IPS DF 19.7 (cell line): ENCODE measurements around the gene PTP4A2.
"Not testable (repeated sequence)": the region's sequence is repeated elsewhere in the genome, so short reads cannot be mapped to it uniquely, and the experiment has no call there.

Experiments
- DNase-seq: peaks from one replicate; pipeline ENCODE4 v3.0.0-alpha.2; 2013; ENCODE audit warnings: low read depth, low spot score

The PTP4A2 gene

DNA sequence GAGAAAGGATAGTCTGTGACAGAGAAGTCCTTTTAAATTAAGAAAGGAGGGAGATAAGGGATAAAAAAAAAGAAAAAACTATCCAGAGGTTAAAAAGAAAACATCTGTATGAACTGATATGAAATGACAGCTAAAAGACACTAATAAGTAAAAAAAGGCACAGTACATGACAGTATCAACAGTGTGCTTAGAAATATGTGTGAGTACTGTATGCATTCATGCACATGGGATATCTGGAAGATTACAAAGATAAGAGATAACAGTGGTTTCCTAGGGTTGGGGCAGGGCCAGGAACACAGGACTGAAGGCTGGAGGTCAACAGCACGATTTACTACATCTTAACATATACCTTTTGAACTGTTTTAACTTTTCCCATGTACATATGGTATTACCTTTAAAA lies 13.3 kb downstream of the PTP4A2 start:
- no peak for DNase-seq

DNA sequence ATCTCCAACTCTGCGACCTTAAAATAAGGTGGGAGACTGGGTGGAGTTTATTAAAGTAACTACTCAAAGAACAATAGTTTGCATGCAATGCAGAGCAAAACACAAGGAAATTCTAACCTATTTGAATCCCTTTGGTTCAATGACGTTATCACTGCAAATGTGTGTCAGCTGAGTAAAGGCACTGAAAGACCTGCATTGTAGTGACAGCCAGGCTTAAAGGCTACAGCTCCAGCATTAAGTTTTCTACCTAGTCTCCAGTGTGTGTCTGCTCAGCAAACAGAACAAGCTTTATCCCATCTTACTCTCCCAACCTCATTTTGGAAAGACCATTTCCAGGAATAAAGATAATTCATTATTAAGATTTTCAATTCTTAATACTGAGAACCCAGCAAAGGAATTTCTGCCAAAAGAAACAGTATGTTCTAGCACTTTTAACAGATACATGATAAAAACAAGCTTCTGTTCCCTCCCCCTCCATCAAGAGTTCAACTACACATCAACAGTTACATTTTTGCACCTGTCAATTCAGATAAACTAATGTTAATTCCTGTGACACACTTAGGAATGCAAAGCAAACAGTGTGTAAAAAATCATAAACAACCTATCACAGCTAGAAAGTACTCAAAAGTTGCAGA lies 14.2 kb downstream of the PTP4A2 start:
- no peak for DNase-seq

DNA sequence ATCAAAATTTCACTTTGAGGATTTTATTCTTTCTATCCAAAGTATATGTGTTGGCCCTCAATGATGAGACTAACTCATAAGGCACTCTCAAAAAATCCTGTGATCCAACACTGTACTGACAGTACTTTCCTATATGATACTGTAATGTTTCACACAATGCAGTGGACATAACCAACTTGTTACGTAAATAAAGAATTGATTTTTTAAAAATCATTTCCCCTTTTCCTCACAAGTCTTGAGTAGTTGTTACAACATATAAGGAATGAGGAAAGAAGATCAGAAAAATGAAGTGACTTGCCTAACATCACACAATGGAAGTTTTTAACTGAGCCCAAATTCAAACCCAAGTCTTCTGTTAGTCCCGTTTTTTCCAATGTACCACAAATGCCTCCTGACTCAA lies 17.2 kb downstream of the PTP4A2 start:
- no peak for DNase-seq

DNA sequence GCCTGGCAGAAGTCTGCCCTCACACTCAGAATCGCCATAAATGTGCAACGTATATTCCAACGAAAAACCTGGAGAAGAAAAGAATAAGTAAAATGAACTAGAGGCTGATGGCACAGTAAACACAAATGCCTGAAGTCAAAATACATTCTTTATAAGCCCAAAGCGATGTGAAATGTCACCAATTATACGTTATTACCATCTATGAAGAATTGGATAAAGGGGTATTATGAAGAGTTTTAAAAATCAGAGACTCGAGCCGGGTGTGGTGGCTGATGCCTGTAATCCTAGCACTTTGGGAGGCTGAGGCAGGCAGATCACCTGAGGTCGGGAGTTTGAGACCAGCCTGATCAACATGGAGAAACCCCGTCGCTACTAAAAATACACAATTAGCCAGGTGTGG lies 18.6 kb downstream of the PTP4A2 start:
- no peak for DNase-seq

DNA sequence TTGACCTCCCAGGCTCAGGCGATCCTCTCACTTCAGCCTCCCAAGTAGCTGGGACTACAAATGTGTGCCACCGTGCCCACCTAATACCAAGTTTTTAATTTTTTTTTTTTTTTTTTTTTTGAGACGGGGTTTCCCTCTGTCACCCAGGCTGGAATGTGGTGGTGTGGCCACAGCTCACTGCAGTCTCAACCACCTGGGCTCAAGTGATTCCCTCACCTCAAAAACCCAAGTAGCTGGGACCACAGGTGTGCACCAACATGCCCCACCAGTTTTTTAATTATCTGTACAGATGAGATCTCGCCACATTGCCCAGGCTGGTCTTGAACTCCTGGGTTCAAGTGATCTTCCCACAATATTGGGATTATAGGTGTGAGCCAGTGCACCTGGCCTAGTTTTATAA lies 22.7 kb downstream of the PTP4A2 start:
- no peak for DNase-seq

DNA sequence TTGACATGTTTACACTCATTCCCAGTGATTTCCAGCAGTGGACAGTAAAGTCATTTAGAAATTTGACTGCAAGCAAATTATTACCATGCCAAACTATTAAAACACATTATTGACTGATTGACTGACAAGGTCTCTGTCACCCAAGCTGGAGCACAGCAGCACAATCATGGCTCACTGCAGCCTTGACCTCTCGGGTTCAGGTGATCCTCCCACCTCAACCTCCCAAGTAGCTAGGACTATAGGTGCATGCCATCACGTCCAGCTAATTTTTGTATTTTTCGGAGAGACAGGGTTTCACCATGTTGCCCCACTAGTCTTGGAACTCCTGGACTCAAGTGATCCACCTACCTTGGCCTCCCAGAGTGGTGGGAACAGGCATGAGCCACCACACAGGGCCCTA lies 24.2 kb downstream of the PTP4A2 start:
- no peak for DNase-seq

DNA sequence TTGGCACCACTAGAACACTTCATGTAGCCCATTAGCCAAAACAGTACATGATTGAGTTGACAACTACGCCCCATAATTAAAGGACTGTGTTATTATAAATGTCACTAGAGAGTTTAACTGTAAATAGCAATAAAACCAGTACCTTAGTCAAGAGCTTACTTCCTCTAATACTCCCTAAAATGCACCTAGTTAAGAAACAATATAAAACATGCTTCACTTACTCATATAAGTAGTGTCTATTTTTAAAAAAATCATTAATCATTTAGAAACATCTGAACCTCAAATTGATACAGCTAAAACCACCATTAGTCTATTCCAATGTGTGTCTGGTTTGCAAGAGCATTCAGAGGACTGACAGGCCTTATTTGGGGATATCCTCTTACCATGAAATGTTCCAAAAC lies 25.3 kb downstream of the PTP4A2 start:
- no peak for DNase-seq

DNA sequence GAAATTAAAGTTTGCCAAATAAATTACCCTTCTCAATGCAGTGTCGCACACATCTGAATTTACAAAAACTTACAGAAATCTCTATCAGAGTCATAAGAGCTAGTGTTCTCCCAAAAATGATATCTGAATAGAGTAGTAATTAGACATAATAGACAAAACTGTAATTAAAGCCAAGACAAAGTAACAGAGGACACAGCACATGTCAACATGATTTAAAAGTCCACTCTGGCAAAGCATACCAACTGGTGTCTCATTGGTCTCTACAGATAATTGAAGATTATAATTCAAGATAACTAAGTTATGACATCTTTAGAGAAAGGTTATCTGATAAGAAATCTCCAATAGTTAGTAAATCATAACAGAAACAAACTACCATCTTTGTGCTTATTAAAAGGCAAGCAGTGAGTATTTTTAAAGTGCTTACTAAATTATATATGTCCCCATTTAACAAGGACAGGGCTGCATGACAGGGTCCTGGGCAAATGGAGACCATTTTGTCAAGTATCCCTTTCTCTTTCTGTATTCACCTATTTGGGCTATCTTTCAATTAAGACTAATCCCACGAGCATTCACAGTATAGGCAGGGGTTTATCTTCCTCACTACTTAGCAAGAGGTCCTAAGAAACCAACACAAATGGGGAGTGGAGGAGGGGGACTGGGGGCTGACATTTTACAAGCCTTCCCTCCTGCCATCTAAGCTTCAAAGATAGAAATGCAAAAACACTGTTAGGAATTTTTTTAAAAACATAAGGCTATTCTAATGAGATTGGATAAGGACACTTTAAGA lies 26.0 kb downstream of the PTP4A2 start:
- DNase-seq: no peak

DNA sequence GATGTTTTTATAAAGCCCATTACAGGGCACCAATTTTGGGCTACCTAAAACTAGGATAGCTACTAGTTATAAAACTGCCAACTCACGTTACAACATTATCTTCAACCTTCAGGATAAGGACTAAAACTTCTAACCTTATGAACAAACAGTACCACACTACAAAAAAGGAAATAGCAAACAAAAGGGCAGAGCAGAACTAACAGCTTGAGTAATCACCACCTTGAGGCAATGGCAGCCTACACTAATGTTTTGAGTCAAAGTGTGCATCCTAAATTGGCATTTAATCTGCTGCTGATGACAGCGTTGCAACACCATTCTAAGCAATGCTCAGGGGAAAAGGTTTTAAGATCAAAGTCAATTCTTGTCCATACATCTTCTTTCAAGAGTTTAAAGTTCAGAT lies 27.2 kb downstream of the PTP4A2 start:
- no peak for DNase-seq

DNA sequence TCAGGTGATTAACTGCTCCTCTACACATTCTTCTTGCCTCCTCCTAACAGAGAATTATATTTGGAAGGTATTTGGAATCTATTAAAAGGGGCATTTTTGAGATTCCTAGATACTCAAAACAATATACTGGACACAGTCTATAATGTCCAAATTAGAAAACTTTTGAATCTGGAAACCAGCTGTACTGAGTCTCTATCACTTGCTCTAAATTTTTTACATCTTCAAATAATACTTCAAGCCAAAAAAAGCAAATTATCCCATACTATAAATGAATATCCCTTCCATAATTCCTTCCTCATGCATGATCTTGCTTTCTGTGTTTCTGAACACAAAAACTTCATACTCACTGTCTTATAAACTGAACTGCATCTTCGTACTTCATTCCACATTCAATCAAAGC lies 28.5 kb downstream of the PTP4A2 start:
- no peak for DNase-seq

DNA sequence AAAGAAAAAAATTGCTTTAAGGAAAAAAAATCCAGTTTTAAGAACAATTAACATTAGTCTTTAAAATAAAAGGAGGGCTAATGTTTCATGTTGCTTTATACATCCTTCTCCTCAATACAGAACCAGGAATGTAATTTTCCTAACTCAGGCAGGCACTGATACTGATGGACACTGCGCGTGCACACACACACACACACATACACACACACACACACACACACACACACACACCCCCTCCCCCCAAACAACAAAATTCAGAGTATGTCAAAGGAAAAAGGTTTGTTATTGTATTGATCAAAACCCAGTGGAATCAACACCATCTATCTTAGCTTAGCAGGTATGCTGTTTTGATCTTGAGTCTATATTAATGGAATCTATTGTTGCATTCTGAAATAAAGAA lies 31.6 kb downstream of the PTP4A2 start:
- DNase-seq: no peak

DNA sequence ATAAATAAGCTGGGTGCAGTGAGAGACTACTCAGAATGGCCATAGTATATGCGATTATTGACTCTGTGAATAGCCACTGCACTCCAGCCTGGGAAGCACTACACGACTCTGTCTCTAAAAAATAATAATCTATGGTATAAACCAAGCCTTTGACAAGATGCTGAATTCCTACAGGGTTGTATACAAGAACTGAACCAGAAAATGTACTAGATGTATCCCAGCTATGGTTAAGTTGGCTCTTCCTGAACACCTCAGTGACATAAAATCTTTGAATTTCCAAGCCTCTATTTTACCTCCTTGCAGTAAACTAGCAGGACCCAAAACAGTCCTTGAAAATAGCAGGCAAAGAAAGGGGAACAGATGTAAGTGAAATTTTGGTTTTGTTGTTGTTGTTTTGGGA lies 32.5 kb downstream of the PTP4A2 start:
- no peak for DNase-seq

DNA sequence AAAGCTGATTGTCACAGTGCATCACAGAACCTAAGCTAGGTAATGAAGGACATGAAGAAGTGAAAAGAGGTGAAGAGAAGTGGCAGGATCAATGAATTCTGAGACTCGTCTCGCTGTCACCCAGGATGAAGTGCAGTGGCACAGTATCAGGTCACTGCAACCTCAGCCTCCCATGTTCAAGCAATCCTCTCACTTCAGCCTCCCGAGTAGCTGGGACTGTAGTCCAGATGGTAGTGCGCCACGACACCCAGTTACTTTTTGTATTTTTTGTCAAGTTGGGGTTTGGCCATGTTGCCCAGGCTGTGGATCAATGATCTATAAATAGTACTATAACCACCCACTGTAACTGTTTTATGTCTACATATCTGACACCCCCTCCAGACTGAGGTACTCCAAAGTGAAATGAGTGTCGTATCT lies 33.1 kb downstream of the PTP4A2 start:
- no peak for DNase-seq

DNA sequence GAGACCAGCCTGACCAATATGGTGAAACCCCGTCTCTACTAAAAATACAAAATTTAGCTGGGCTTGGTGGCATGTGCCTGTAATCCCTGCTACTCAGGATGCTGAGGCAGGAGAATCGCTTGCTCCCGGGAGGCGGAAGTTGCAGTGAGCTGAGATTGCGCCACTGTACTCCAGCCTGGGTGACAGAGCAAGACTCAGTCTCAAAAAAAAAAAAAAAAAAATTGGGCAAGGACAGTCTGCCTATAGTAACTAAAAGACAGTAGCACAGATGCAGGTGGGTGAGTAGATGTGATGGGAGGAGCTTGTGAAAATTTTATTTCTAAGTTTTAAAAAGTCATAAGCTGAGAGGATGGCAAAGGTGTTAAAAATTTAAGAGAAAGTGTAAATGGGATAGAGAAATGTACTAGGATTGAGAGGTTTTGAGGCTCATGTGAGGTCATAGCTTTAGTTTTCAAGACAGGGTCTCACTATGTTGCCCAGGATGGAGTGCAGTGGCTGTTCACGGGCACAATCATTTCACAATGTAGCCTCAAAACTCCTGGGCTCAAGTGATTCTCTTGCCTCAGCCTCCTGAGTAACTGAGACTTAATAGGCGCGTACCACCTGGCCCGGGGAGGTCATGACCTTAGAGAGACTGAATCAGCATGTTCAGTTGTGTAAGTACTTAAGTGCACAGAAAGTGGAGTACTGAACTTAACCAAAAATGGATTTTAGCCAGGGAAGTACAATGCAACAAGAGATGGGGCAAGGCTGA lies 33.7 kb downstream of the PTP4A2 start:
- DNase-seq: no peak

DNA sequence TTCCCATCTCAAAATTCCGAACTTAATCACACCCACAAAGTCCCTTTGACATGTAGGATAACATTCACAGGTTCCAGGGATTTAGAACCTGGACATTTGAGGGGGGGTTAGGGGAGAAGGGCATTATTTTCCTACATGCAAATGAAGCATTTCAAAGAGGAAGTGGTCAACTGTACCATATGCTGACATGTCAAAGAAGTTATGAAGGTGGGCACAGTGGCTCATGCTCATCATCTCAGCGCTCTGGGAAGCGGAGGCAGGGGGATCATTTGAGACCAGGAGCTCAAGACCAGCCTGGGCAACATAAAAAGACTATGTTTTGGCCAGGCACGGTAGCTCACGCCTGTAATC lies 35.7 kb downstream of the PTP4A2 start:
- no peak for DNase-seq

DNA sequence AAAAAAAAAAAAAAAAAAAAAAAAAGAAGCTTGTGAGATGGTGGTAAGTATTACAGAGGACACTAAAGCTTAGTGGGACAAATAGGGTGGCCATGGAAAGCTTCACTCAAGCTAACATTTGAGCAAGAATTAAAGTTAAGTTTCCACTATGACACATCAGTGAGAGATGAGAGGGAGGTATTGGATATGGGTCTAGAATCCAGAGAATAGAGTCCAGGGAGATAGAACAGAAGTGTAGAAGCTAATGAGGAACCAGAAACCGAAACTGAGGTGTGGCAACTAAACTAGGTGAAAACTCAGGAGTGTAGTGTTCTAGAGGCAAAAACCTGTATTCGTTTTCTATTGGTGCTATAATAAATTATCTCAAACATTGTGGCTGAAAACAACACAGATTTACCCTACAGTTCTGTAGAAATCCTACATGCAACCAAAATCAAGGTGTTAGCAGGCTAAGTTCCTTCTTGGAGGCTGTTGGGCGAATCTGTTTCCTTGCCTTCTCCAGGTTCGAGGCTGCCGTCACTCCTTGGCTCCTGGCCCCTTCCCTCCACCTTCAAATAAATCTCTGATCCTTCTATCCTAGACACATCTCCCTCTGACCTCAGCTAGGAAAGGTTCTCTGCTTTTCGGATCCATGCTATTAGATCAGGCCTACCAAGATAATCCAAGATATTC lies 36.2 kb downstream of the PTP4A2 start:
- DNase-seq: no peak

DNA sequence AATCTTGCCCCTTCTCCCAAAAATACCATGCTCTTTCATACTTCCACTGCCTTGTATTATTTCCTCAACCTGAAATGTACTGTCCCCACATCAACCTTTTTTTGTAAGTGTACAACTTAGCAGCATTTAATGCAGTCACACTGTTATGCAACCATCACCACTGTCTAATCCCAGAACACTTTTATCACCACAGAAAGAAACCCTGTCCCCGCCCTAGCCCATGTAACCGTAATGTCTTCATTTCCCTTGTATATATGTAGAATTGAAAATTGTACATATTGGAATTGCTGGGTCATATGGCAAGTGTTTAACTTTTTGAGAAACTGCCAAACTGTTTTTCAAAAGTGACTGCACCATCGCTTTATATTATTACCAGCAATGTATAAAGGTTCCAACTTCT lies 37.4 kb downstream of the PTP4A2 start:
- DNase-seq: no peak

DNA sequence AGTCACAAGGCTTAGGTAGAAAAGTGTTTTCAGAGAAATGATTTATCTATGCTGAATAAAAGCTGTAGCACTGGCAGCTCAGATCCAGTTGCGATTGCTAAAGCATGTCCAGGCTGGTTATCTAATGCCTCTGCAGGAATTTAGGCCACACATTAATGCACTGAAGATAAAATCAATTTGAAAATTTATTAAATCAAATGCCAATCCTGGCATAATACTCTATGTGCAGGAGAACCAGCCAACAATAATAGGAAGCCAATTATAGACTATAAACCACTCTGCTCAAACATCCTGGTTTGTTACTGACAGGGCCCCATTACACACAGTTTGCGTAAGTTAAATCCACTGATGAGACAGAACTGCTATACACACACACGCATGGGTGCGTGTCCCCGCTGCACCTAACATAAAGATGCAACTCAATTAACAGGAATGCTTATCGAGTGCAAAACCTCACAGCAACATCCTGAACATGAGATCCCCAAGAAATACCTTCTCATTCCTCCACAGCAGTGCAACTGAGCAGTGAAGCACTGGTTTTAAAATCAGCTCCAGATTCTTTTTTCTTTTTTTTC lies 40.6 kb downstream of the PTP4A2 start:
- DNase-seq: no peak

DNA sequence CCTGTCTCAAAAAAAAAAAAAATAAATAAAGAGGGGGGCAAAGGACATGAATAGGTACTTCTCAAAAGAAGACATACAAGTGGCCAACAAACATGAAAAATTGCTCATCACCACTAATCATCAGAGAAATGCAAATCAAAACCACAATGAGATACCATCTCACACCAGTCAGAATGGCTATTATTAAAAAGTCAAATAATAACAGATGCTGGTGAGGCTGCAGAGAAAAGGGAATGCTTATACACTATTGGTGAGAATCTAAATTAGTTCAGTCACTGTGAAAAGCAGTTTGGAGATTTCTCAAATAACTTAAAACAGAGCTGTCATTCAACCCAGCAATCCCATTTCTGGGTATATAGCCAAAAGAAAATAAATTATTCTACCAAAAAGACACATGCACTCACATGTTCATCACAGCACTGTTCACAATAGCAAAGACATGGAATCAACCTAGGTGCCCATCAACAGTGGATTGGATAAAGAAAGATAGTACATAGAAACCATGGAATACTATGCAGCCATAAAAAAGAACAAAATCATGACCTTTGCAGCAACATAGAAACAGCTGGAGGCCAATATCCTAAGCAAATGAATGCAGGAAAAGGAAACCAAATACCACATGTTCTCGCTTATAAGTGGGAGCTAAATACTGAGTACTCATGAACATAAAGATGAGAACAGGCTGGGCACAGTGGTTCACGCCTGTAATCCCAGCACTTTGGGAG lies 42.5 kb downstream of the PTP4A2 start:
- DNase-seq: not testable (repeated sequence)

DNA sequence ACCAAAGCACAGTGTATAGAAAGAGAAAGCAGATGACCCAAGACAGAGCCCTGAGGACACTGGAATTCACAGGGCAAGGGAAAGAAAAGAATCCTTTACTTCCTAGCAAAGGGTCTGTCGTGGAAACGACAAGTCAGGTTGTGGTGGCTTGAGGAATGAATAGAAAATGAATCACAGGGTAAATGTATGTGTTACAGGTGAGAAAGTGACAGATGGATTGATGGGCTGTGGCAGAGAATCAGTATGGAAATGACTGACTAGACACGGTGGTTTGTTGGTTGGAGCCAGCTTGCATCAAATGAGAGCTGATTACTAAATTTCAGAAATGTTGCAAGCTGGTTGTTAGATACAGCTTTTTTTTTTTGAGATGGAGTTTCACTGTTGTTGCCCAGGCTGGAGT lies 46.9 kb downstream of the PTP4A2 start:
- no peak for DNase-seq

DNA sequence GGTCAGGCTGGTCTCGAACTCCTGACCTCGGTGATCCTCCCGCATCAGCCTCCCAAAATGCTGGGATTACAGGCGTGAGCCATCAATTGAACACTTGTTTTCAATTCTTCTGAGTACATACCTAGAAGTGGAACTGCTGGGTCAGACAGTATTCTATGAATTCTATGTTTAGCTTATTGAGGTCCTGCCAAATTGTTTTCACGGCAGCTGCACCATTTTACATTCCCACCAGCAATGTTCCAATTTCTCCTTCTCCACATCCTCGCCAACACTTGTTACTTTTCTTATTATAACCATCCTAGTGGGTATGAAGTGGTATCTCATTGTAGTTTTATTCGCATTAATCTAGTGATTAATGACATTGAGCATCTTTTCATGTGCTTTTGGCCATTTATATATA lies 49.9 kb downstream of the PTP4A2 start:
- DNase-seq: no peak
